Astrocyte (in vitro differentiated cells and primary cell): ENCODE measurements around the gene PLEKHG5.

Source experiments
- CTCF ChIP-seq: IDR thresholded peaks from 2 replicates; pipeline ENCODE4 v1.5.1; 2011; ENCODE audit warnings: low read depth, mild to moderate bottlenecking, inconsistent platforms, low read length, moderate library complexity; ENCODE audit not compliant: insufficient read depth
- EZH2 ChIP-seq: IDR thresholded peaks from 2 replicates; pipeline ENCODE4 v1.6.1; 2012; ENCODE audit warnings: mild to moderate bottlenecking, low read length, inconsistent platforms; ENCODE audit not compliant: insufficient read depth

- TF ChIP-seq EZH2, result no peak
- TF ChIP-seq CTCF, result no peak
These were observed 29.7 kb downstream of the PLEKHG5 start for GRCh38 chr1:6461538-6462411.
